K562 (cell line): ENCODE results near the gene PEDS1. TPM values are rescaled to one million over a fixed set of nuclear protein-coding genes. Genes with fewer than 3 reads are reported as not detected.
A peak's percentile ranks its signal among the peaks of the same experiment; 100 is the strongest.

Source experiments
- ATAC-seq: fragments of 200-7000 bp; cut with Tn5 transposase; 3 replicates; pipeline ENCODE4 v1.9.1; 2020; ENCODE audit warnings: moderate library complexity
- BruUV-seq: library from RNA; stranded (reverse); fragments of 400-500 nt; replicated peaks from 2 replicates; lab custom pipeline; 2021; lab: Mats Ljungman, UMichigan
- CTCF ChIA-PET: fragments of 300-600 bp; formaldehyde crosslinking; extraction: SDS; loops from one replicate; lab custom pipeline; 2021; ENCODE audit warnings: low intra/inter-chr PET ratio; lab: Yijun Ruan, JAX
- POLR2A ChIA-PET: fragments of 300-600, 350-650 bp; sonication (Branson Sonifier 250); formaldehyde crosslinking; extraction: SDS; loops from one replicate; lab custom pipeline; 2021; ENCODE audit warnings: antibody characterized with exemption, inconsistent platforms; lab: Yijun Ruan, JAX
- DNase-seq, 4 experiments: peaks; one replicate each; pipeline versions ENCODE4 v3.0.0 to v3.0.0-alpha.2; 2011 to 2018; ENCODE audit warnings: low spot score in 3 of 4, mixed read lengths in 3 of 4; ENCODE audit errors: extremely low read depth in 1 of 4
- FAIRE-seq: peaks from 2 replicates; lab custom pipeline; 2011; peaks lifted over from hg19 to GRCh38; lab: Jason Lieb, UNC
- H2AFZ ChIP-seq: 2 replicates; pipeline ENCODE4 v1.6.0; 2011; ENCODE audit warnings: low read depth, low read length, control low read depth, inconsistent platforms
- H3K27ac ChIP-seq: fragments of 200-600 bp; 3 replicates; pipeline ENCODE4 v1.8.0; 2011; ENCODE audit warnings: low read depth, mild to moderate bottlenecking, control low read depth, inconsistent platforms, low read length, moderate library complexity, mixed read lengths; ENCODE audit errors: extremely low read depth
- H3K27me3 ChIP-seq, 2 experiments: fragments of 300-600 bp in 1 of 2; 2 replicates in 1 of 2; 3 replicates in 1 of 2; pipeline versions ENCODE4 v1.6.0 to v1.8.0; 2011; ENCODE audit warnings: inconsistent platforms in 2 of 2, low read length in 2 of 2, mild to moderate bottlenecking in 1 of 2, mixed read lengths in 1 of 2, moderate library complexity in 1 of 2; ENCODE audit not compliant: control insufficient read depth in 2 of 2, insufficient read depth in 2 of 2
- H3K36me3 ChIP-seq: fragments of 300-600 bp; 3 replicates; pipeline ENCODE4 v1.8.0; 2011; ENCODE audit warnings: mild to moderate bottlenecking, low read length, inconsistent platforms; ENCODE audit not compliant: control insufficient read depth, insufficient read depth
- H3K4me1 ChIP-seq, 2 experiments: fragments of 200-600 bp in 1 of 2; replicated peaks in 1 of 2; 2 replicates in 1 of 2; 3 replicates in 1 of 2; pipeline versions ENCODE4 v1.5.1 to v1.8.0; 2011; ENCODE audit warnings: inconsistent platforms in 2 of 2, low read length in 2 of 2, mild to moderate bottlenecking in 1 of 2, mixed read lengths in 1 of 2, moderate library complexity in 1 of 2; ENCODE audit not compliant: control insufficient read depth in 2 of 2, insufficient read depth in 2 of 2
- H3K4me2 ChIP-seq: 2 replicates; pipeline ENCODE4 v1.6.1; 2011; ENCODE audit warnings: low read length, control low read depth, inconsistent platforms, mixed read lengths; ENCODE audit not compliant: insufficient read depth
- H3K4me3 ChIP-seq: fragments of 200-600 bp; sonication (generic), shearing (Covaris generic); 2 replicates; pipeline ENCODE4 v1.5.1; 2016; ENCODE audit warnings: control low read depth, inconsistent platforms
- H3K79me2 ChIP-seq: fragments of 200-600 bp; 3 replicates; pipeline ENCODE4 v1.8.0; 2011; ENCODE audit warnings: low read length, inconsistent platforms; ENCODE audit not compliant: control insufficient read depth, insufficient read depth
- H3K9ac ChIP-seq, 2 experiments: 2 replicates each; pipeline versions ENCODE4 v1.6.0 to v1.6.1; 2011; ENCODE audit warnings: low read depth in 2 of 2, low read length in 2 of 2, control low read depth in 1 of 2, inconsistent platforms in 1 of 2, mild to moderate bottlenecking in 1 of 2, mixed read lengths in 1 of 2; ENCODE audit not compliant: insufficient read depth in 1 of 2
- H3K9me1 ChIP-seq: one replicate; pipeline ENCODE4 v1.6.0; 2011; ENCODE audit warnings: inconsistent platforms, mild to moderate bottlenecking, low read length, moderate library complexity; ENCODE audit not compliant: control insufficient read depth, insufficient read depth
- H3K9me3 ChIP-seq: replicated peaks from 2 replicates; pipeline ENCODE4 v1.5.1; 2011; ENCODE audit warnings: low read depth, low read length, inconsistent platforms; ENCODE audit not compliant: control insufficient read depth, insufficient read depth
- H4K20me1 ChIP-seq: replicated peaks from 2 replicates; pipeline ENCODE4 v1.6.1; 2011; ENCODE audit warnings: low read length, inconsistent platforms, mixed read lengths; ENCODE audit not compliant: control insufficient read depth, insufficient read depth
- ARID2 ChIP-seq: fragments of 450-650 bp; IDR thresholded peaks from 2 replicates; pipeline ENCODE4 v1.6.1; 2017; ENCODE audit warnings: antibody characterized with exemption, mild to moderate bottlenecking
- BHLHE40 ChIP-seq: IDR thresholded peaks from 2 replicates; pipeline ENCODE4 v1.6.1; 2011; ENCODE audit warnings: low read length, improper control_type of control experiment
- DACH1 ChIP-seq: fragments of 450-650 bp; IDR thresholded peaks from 2 replicates; pipeline ENCODE4 v1.6.1; 2018; ENCODE audit not compliant: partially characterized antibody
- HNRNPL ChIP-seq: fragments of 200-400 bp; formaldehyde crosslinking; IDR thresholded peaks from 2 replicates; pipeline ENCODE4 v1.6.1; 2017; ENCODE audit warnings: low read depth, mild to moderate bottlenecking, low read length
- SAP30 ChIP-seq: fragments of 200-600 bp; sonication (generic); IDR thresholded peaks from 2 replicates; pipeline ENCODE4 v1.6.1; 2012; ENCODE audit warnings: borderline replicate concordance, low read depth, mild to moderate bottlenecking, moderate library complexity, low read length, control low read depth, inconsistent platforms; ENCODE audit not compliant: insufficient read depth, poor library complexity, severe bottlenecking
- SUPT5H ChIP-seq: fragments of 450-650 bp; IDR thresholded peaks from 2 replicates; pipeline ENCODE4 v1.6.1; 2016
- TAL1 ChIP-seq: fragments of 450-650 bp; IDR thresholded peaks from 2 replicates; pipeline ENCODE4 v1.6.1; 2016; ENCODE audit warnings: mild to moderate bottlenecking
- XRCC5 ChIP-seq: fragments of 200-400 bp; formaldehyde crosslinking; IDR thresholded peaks from 2 replicates; pipeline ENCODE4 v1.6.1; 2017; ENCODE audit warnings: low read depth, mild to moderate bottlenecking, low read length
- ZFP1 ChIP-seq: fragments of 450-650 bp; formaldehyde crosslinking; IDR thresholded peaks from 2 replicates; pipeline ENCODE4 v1.4.0; 2020; ENCODE audit warnings: mild to moderate bottlenecking, mixed read lengths
- ZFP36 ChIP-seq: fragments of 150-350 bp; IDR thresholded peaks from 2 replicates; pipeline ENCODE4 v1.6.1; 2018; ENCODE audit warnings: low read length, low read depth; ENCODE audit not compliant: partially characterized antibody
- WGBS: fragments of 100-300 bp; shearing (Covaris generic); methylation state at CpG from one replicate; pipeline ENCODE4 v1.1.6; 2016; ENCODE audit warnings: low coverage, mixed read lengths; ENCODE audit not compliant: insufficient coverage; ENCODE audit errors: missing lambda C conversion rate; 5-methylcytosine and 5-hydroxymethylcytosine counted together
- in situ Hi-C: fragments of 300-500 bp; cut with MboI; formaldehyde crosslinking; loops from 4 replicates; pipeline ENCODE4 v1.15.0; 2018; ENCODE audit warnings: inconsistent platforms, mixed read lengths
- intact Hi-C: fragments of 100-400 bp; cut with micrococcal nuclease; formaldehyde crosslinking; loops from 2 replicates; pipeline ENCODE4 v1.14.2; 2022
- polyA plus RNA-seq, 8 experiments: library from polyadenylated mRNA; depleted of rRNA in 4 of 8; stranded (reverse) in 5 of 8; unstranded in 3 of 8; fragments of >200 nt; fragmentation: Nextera tagmentation in 2 of 8; fragmentation: Illumina TruSeq in 1 of 8; extraction: Ambion mirVana in 2 of 8; extraction: Trizol in 1 of 8; gene quantifications; 2 replicates each; pipeline versions ENCODE4 v1.2.1 to v1.2.3, GENCODE V29; 2011 to 2014; ENCODE audit warnings: inconsistent platforms in 1 of 8, missing spikeins in 1 of 8
- total RNA-seq, 7 experiments: library from RNA; depleted of rRNA in 6 of 7; stranded (reverse); fragments of >200 nt in 6 of 7; fragmentation: Illumina TruSeq in 2 of 7; extraction: Trizol in 2 of 7; gene quantifications; 2 replicates each; pipeline versions ENCODE4 v1.2.1 to v1.2.3, GENCODE V29; 2011 to 2021; ENCODE audit warnings: low replicate concordance in 1 of 7
- TF ChIP-seq, protein P1 (sequence below): fragments of 200-400 bp; formaldehyde crosslinking; IDR thresholded peaks from 2 replicates; pipeline ENCODE4 v1.6.1; 2017; ENCODE audit warnings: mild to moderate bottlenecking, low read depth, low read length, moderate library complexity
- TF ChIP-seq, protein P2 (sequence below), 3 experiments: IDR thresholded peaks in 2 of 3; conservative IDR thresholded peaks in 1 of 3; 2 replicates each; pipeline ENCODE4 v1.5.1; 2011 to 2012; ENCODE audit warnings: low read length in 3 of 3, mild to moderate bottlenecking in 3 of 3, control low read depth in 2 of 3, improper control_type of control experiment in 1 of 3, inconsistent platforms in 1 of 3, low read depth in 1 of 3, mixed read lengths in 1 of 3, moderate library complexity in 1 of 3; ENCODE audit not compliant: insufficient read depth in 2 of 3

The PEDS1 gene
- total and polyA plus RNA-seq, 9 of the 15 experiments (the other 6 are each of a cell fraction or from before 2014, with no cell fraction given): 2.9 to 38.5 (median 24.2) TPM

DNA sequence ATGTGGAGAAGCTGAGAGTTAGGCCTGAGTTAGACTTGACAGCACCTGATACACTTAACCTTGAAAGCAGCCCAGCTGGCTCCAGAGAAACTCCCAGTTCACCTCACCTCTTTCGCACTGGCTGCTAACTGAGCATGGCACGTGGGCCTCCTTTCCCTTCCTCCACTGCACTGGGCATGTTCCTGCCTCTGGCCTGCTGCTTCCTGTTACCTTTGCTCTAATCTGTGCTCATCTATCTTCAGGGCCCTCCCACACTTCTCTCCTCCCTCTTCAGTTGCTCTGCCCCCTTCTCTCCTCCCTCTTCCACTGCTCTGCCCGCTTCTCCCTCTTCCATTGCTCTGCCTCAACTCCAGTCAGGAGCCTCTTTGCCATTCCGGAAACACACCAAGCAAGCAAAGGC, 26.9 kb downstream of the PEDS1 start:
- H3K9me1 ChIP-seq: peaks cover 3% of the 10 kb centered on the region
- TF ChIP-seq, protein P1, sequence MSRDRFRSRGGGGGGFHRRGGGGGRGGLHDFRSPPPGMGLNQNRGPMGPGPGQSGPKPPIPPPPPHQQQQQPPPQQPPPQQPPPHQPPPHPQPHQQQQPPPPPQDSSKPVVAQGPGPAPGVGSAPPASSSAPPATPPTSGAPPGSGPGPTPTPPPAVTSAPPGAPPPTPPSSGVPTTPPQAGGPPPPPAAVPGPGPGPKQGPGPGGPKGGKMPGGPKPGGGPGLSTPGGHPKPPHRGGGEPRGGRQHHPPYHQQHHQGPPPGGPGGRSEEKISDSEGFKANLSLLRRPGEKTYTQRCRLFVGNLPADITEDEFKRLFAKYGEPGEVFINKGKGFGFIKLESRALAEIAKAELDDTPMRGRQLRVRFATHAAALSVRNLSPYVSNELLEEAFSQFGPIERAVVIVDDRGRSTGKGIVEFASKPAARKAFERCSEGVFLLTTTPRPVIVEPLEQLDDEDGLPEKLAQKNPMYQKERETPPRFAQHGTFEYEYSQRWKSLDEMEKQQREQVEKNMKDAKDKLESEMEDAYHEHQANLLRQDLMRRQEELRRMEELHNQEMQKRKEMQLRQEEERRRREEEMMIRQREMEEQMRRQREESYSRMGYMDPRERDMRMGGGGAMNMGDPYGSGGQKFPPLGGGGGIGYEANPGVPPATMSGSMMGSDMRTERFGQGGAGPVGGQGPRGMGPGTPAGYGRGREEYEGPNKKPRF: no peak
- TF ChIP-seq SUPT5H: 0 out of 2 replicates have a peak, but pooled peaks have one; percentile 16
- H2AFZ ChIP-seq: no peak overlapping the region
- 53% methylated on average over 3 of the region's 4 CpGs for whole genome bisulfite sequencing
- intact Hi-C loops (no loop called here), in situ Hi-C loops (no loop called here)
- peak overlapping the region in 1 of 2 experiments; percentile 4; a peak in 1 of 4 replicates for H3K9ac ChIP-seq
- FAIRE-seq (no peak), ATAC-seq (peak; percentile 37; the same call in 2 of the 3 replicates), DNase-seq (no peak)
- no peaks in the 10 kb centered on the region for H3K79me2 ChIP-seq
- CTCF ChIA-PET: no interaction called here
- BruUV-seq: TSS peak; percentile 25
- H3K4me1 ChIP-seq: peaks cover 0 to 23% of the 10 kb centered on the region in 2 experiments; a peak in 3 of 5 replicates
- H3K9me3 ChIP-seq: no peaks in the 10 kb centered on the region
- POLR2A ChIA-PET: interaction anchor here (0.5 to 1.0 kb wide), 4 partner anchors 11 to 29 kb away, joined by 3 to 5 read pairs (median 3); no protein-coding TSS in a partner anchor
- H4K20me1 ChIP-seq: no peaks in the 10 kb centered on the region
- no peak overlapping the region for H3K4me2 ChIP-seq
- no peak overlapping the region; the same call in 2 of the 3 replicates for H3K27ac ChIP-seq
- H3K27me3 ChIP-seq: no peaks in the 10 kb centered on the region
- H3K36me3 ChIP-seq: peaks cover 79% of the 10 kb centered on the region
- no peak overlapping the region for H3K4me3 ChIP-seq

DNA sequence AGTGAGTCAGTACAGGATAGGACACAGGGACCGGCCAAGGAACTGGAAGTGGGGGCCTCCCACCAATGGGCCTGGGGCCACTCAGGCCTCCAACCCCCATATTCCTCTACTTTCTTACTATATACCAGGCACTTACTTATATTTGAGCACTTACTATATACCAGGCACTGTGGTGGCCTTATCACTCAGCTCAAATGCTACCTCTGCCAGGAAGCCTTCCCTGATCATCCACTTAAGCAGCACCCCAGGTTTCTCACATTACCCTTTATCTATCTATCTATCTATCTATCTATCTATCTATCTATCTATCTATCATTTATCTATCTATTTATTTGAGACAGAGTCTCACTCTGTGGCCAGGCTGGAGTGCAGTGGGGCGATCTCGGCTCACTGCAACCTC, 28.2 kb downstream of the PEDS1 start:
- in situ Hi-C loops (no loop called here), intact Hi-C loops (no loop called here)
- Histone ChIP-seq H3K4me3 (no peak overlapping the region), H2AFZ (no peak overlapping the region), H3K4me2 (no peak overlapping the region), H3K36me3 (peaks cover 67% of the 10 kb centered on the region), H3K27me3 (no peaks in the 10 kb centered on the region), H3K4me1 (peaks cover 0 to 19% of the 10 kb centered on the region in 2 experiments; a peak in 3 of 5 replicates), H3K79me2 (no peaks in the 10 kb centered on the region), H3K9ac (no peak overlapping the region), H3K27ac (no peak overlapping the region), H4K20me1 (no peaks in the 10 kb centered on the region), H3K9me3 (no peaks in the 10 kb centered on the region), H3K9me1 (peaks cover 3% of the 10 kb centered on the region)
- DNase-seq: no peak
- CTCF ChIA-PET: no interaction called here
- POLR2A ChIA-PET: interaction anchor here (0.6 to 0.7 kb wide), 2 partner anchors 10 to 36 kb away, joined by 3 read pairs; no protein-coding TSS in a partner anchor
- no peak for ATAC-seq
- TF ChIP-seq ZFP36: peak; percentile 82
- TF ChIP-seq, protein P2, sequence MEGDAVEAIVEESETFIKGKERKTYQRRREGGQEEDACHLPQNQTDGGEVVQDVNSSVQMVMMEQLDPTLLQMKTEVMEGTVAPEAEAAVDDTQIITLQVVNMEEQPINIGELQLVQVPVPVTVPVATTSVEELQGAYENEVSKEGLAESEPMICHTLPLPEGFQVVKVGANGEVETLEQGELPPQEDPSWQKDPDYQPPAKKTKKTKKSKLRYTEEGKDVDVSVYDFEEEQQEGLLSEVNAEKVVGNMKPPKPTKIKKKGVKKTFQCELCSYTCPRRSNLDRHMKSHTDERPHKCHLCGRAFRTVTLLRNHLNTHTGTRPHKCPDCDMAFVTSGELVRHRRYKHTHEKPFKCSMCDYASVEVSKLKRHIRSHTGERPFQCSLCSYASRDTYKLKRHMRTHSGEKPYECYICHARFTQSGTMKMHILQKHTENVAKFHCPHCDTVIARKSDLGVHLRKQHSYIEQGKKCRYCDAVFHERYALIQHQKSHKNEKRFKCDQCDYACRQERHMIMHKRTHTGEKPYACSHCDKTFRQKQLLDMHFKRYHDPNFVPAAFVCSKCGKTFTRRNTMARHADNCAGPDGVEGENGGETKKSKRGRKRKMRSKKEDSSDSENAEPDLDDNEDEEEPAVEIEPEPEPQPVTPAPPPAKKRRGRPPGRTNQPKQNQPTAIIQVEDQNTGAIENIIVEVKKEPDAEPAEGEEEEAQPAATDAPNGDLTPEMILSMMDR (IDR thresholded peaks at IDR 0.05 in 2 of 3, conservative IDR thresholded peaks at IDR 0.05 in 1 of 3; ENCODE audit: insufficient read depth in 2 of 3, low read depth in 1 of 3, low read length in 3 of 3): no peak
- TF ChIP-seq TAL1: no peak
- no peak for TF ChIP-seq HNRNPL
- no peak for TF ChIP-seq BHLHE40
- peak; percentile 81 for TF ChIP-seq DACH1
- TF ChIP-seq ARID2: no peak
- no peak for TF ChIP-seq SAP30
- TF ChIP-seq XRCC5: no peak
- TF ChIP-seq ZFP1 (CRISPR knock-in tag): no peak
- WGBS: 89% methylated on average over 3 of the region's 3 CpGs
- no peak for FAIRE-seq
- BruUV-seq: no TSS peak
